ENCODE measurements around the gene ZC3H18. TPM values are rescaled to one million over a fixed set of nuclear protein-coding genes. Genes with fewer than 3 reads are reported as not detected.

Gene ZC3H18
- total and polyA plus RNA-seq, 2 experiments from 2014 or later: 30.0 to 40.7 TPM

DNA sequence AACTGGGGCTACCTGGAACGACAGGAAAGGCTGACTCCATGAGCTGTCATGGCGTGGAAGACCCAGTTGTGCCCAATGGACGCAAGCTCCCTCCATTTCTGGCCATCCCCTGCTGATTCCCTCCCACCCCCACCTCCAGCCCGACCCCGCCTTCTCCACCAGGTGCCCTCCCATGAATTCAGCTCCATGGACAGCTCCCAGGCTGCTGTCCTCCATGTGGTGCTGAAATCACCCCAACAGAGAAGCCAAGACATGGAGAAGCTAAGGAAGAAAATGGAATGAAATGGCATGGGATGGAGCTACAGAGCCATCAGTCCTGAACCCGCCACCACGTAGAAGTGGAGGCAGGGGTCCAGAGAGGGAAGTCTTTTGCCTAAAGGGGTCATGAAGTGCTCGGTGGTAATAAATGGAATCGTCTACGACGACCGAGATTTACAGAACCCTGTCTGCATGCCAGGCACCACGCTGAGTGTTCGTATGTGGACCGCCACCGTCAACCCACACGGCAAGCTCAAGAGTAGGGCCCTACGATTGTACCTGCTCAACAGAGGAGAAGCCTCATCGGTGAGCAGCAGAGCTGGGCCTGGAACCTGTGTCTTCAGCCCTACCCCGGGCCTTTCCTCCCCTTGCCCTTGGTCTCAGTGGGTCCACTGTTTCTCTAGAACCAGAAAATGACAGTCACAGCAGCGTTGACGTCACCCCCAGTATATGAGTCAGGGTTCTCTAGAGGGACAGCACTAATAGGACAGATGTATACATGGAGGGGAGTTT lies 9.3 kb upstream of the ZC3H18 start:
- H3K36me3 Mint-ChIP-seq (ENCODE audit: low read depth): peaks cover 3% of the 10 kb centered on the region; the same call in 1 of the 3 replicates
- Histone ChIP-seq H3K27me3 (ENCODE audit: insufficient read depth) (no peaks in the 10 kb centered on the region), H3K36me3 (ENCODE audit: insufficient read depth) (no peaks in the 10 kb centered on the region), H3K4me1 (ENCODE audit: insufficient read depth) (no peaks in the 10 kb centered on the region), H3K79me2 (replicated peaks; ENCODE audit: insufficient read depth) (no peaks in the 10 kb centered on the region), H3K9me2 (ENCODE audit: insufficient read depth) (no peaks in the 10 kb centered on the region), H3F3A (replicated peaks; ENCODE audit: low read depth) (no peaks in the 10 kb centered on the region; the same call in 1 of the 2 replicates), H3K27ac (ENCODE audit: low read depth) (no peak overlapping the region), H2AFZ (no peak overlapping the region), H4K20me1 (replicated peaks; ENCODE audit: insufficient read depth) (0 out of 2 replicates have a peak, but pooled peaks cover 3% of the 10 kb centered on the region), H3K4me2 (no peak overlapping the region), H3K4me3 (no peak overlapping the region)
- no peak overlapping the region for H3K4me3 Mint-ChIP-seq
- peak; percentile 79 for DNase-seq (ENCODE audit: low spot score)
- no peak for TF ChIP-seq STAT1 (IDR thresholded peaks at IDR 0.05; ENCODE audit: unreplicated experiment)
- TF ChIP-seq, protein P1, sequence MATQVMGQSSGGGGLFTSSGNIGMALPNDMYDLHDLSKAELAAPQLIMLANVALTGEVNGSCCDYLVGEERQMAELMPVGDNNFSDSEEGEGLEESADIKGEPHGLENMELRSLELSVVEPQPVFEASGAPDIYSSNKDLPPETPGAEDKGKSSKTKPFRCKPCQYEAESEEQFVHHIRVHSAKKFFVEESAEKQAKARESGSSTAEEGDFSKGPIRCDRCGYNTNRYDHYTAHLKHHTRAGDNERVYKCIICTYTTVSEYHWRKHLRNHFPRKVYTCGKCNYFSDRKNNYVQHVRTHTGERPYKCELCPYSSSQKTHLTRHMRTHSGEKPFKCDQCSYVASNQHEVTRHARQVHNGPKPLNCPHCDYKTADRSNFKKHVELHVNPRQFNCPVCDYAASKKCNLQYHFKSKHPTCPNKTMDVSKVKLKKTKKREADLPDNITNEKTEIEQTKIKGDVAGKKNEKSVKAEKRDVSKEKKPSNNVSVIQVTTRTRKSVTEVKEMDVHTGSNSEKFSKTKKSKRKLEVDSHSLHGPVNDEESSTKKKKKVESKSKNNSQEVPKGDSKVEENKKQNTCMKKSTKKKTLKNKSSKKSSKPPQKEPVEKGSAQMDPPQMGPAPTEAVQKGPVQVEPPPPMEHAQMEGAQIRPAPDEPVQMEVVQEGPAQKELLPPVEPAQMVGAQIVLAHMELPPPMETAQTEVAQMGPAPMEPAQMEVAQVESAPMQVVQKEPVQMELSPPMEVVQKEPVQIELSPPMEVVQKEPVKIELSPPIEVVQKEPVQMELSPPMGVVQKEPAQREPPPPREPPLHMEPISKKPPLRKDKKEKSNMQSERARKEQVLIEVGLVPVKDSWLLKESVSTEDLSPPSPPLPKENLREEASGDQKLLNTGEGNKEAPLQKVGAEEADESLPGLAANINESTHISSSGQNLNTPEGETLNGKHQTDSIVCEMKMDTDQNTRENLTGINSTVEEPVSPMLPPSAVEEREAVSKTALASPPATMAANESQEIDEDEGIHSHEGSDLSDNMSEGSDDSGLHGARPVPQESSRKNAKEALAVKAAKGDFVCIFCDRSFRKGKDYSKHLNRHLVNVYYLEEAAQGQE (IDR thresholded peaks at IDR 0.05; ENCODE audit: unreplicated experiment): peak; percentile 93
- peaks cover 15% of the 10 kb centered on the region for H3K27me3 Mint-ChIP-seq (ENCODE audit: insufficient read depth, low read depth, poor library complexity)
- H3K27ac Mint-ChIP-seq: no peak overlapping the region
- H3K4me1 Mint-ChIP-seq: peaks cover 7% of the 10 kb centered on the region
- H3K9me3 Mint-ChIP-seq: peaks cover 3% of the 10 kb centered on the region; the same call in 1 of the 3 replicates
- ATAC-seq: peak; percentile 70

- Mint-ChIP-seq H3K27me3 (ENCODE audit: insufficient read depth, low read depth, poor library complexity) (peaks cover 15% of the 10 kb centered on the region), H3K36me3 (ENCODE audit: low read depth) (peaks cover 3% of the 10 kb centered on the region; the same call in 1 of the 3 replicates), H3K27ac (no peak overlapping the region), H3K4me3 (no peak overlapping the region), H3K4me1 (peaks cover 7% of the 10 kb centered on the region), H3K9me3 (peaks cover 3% of the 10 kb centered on the region; the same call in 1 of the 3 replicates)
- TF ChIP-seq, protein P2, sequence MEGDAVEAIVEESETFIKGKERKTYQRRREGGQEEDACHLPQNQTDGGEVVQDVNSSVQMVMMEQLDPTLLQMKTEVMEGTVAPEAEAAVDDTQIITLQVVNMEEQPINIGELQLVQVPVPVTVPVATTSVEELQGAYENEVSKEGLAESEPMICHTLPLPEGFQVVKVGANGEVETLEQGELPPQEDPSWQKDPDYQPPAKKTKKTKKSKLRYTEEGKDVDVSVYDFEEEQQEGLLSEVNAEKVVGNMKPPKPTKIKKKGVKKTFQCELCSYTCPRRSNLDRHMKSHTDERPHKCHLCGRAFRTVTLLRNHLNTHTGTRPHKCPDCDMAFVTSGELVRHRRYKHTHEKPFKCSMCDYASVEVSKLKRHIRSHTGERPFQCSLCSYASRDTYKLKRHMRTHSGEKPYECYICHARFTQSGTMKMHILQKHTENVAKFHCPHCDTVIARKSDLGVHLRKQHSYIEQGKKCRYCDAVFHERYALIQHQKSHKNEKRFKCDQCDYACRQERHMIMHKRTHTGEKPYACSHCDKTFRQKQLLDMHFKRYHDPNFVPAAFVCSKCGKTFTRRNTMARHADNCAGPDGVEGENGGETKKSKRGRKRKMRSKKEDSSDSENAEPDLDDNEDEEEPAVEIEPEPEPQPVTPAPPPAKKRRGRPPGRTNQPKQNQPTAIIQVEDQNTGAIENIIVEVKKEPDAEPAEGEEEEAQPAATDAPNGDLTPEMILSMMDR (conservative IDR thresholded peaks at IDR 0.05; ENCODE audit: low read depth in 2 of 2): peak; percentile 50 to 81
- TF ChIP-seq JUNB (IDR thresholded peaks at IDR 0.05; ENCODE audit: unreplicated experiment): no peak
- TF ChIP-seq, protein P1 (IDR thresholded peaks at IDR 0.05; ENCODE audit: unreplicated experiment): peak; percentile 39
- Histone ChIP-seq H3K36me3 (ENCODE audit: insufficient read depth) (no peaks in the 10 kb centered on the region), H3K4me3 (peak overlapping the region; percentile 34; the same call in 1 of the 2 replicates), H3K27ac (ENCODE audit: low read depth) (no peak overlapping the region), H4K20me1 (replicated peaks; ENCODE audit: insufficient read depth) (0 out of 2 replicates have a peak, but pooled peaks cover 3% of the 10 kb centered on the region), H3K4me1 (ENCODE audit: insufficient read depth) (no peaks in the 10 kb centered on the region), H3K4me2 (peak overlapping the region; percentile 73), H2AFZ (no peak overlapping the region), H3K79me2 (replicated peaks; ENCODE audit: insufficient read depth) (no peaks in the 10 kb centered on the region), H3K9me2 (ENCODE audit: insufficient read depth) (no peaks in the 10 kb centered on the region), H3F3A (replicated peaks; ENCODE audit: low read depth) (no peaks in the 10 kb centered on the region; the same call in 1 of the 2 replicates), H3K27me3 (ENCODE audit: insufficient read depth) (no peaks in the 10 kb centered on the region)
- DNase-seq (ENCODE audit: low spot score) (peak; percentile 74), ATAC-seq (peak; percentile 57)
These were observed 8.5 kb upstream of the ZC3H18 start for GRCh38 chr16:88561485-88562359.
